HG02973 (cell line): Measurements from ENCODE around the gene PTPRF.
"Not testable (repeated sequence)": the region's sequence is repeated elsewhere in the genome, so short reads cannot be mapped to it uniquely, and the experiment has no call there.

ENCODE experiments used
- ATAC-seq: cut with Tn5 transposase; IDR thresholded peaks from one replicate; pipeline ENCODE4 v1.9.1; 2021; ENCODE audit warnings: moderate library complexity; ENCODE audit not compliant: unreplicated experiment

PTPRF gene

DNA sequence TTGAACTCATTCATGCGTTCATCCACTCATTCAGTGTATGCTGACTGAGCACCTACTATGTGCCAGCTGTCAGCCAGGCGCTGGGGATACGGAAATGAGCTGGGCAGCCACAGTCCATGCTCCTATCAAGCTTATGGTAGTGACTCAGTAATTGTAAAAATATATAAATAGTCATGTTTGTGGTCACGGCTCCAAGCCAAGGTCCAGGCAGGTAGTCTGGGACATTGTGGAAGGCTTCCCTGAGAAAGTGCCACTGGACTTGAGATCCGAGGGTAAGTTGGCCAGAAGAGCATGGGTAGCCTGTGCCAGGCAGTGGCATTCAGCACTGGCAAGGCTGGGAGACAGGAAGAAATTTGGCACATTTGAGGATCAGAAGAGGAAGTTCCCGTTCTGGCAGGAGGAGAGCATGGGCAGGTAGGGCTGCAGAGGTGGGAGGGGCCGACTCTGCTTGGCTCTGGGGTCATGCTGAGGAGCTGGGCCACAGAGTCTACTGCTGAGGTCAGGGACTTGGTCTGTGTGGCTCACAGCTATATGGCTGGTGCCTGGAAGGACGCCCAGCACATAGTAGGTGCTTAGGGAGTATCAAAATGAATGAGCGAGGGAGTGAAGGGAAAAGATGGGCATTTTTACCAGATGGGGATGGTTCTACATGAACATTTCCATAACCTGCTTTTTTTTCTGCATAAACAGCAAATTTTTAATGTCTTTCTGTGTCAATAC is 6.9 kb downstream of the PTPRF start:
- ATAC-seq, result no peak

DNA sequence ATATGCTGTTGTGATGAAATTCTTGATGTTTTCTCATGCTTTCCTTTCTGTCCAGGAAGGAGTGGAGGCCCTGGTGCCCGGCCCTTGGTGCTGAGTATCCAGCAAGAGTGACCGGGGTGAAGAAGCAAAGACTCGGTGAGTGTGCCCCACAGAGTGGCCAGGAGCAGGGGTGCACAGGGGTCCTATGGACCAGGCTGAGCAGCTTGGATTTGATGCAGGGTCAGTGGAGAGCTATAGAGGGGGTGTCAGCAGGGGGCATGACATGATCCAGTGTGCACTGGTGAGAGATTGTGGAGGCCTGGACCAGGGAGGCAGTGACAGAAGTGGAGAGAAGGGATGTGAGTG is 7.4 kb downstream of the PTPRF start:
- ATAC-seq, result no peak

GRCh38 chr1:43538969-43539368 is 8.3 kb downstream of the PTPRF start:
- no peak for ATAC-seq

DNA sequence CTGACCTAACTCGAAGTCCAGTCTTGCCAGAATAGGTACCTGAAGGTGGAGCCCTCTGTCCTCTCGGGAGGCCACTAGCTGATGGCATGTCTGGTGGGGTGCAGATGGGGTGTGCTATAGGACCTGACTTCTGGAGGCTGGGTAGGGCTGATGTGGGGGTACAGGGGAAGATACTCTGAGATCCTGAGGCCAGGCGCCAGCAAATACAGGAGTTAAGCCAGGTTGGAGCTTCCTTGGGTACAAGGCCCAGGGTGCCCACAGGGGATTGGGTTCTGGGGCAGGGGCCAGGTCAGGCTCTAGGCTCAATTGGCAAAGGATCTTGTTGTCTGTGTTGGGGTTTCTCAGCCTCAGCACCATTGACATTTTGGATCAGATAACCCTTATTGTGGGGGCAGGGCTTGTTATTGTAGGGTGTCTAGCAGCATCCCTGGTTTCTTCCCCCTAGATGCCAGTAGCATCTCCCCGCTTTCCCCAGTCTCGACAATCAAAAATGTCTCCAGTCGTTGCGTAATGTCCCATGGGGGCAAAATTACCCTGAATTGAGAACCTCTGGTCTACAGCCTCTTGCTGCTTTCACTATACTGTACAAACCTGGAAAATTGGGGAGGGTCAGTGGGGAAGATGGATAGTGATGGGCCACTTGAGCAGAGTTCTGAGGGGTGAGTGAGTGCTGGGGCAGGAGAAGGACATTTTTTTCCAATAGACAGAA is 9.2 kb downstream of the PTPRF start:
- ATAC-seq, result no peak

DNA sequence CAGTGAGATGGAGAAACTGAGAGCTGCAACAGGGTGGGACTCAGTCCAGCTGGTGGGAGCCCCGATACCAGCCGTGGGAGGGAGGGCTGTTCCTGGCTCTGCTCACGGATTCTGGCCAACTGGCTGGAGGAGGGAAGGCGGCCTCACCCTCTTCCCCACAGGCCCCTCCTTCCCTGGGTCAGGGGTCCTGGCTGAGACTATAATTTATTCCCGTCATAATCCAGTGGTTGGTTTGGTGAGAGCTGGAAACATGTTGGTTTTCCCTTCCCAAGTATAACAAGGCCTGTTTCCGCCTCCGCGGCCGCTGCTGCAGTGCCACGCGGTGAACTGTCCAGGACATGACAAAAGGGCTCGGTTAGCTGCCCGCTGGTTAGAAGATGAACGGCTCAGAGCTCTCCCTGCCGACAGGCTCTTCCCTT is 10.0 kb downstream of the PTPRF start:
- no peak for ATAC-seq

- ATAC-seq, result no peak
These were observed 10.5 kb downstream of the PTPRF start for GRCh38 chr1:43541141-43541540.

GRCh38 chr1:43541721-43542401 is 11.2 kb downstream of the PTPRF start:
- ATAC-seq, result no peak

- no peak for ATAC-seq
These were observed 12.1 kb downstream of the PTPRF start for GRCh38 chr1:43542527-43543458.

GRCh38 chr1:43543567-43543966 is 12.9 kb downstream of the PTPRF start:
- no peak for ATAC-seq

GRCh38 chr1:43545339-43545694 is 14.6 kb downstream of the PTPRF start:
- ATAC-seq, result no peak

DNA sequence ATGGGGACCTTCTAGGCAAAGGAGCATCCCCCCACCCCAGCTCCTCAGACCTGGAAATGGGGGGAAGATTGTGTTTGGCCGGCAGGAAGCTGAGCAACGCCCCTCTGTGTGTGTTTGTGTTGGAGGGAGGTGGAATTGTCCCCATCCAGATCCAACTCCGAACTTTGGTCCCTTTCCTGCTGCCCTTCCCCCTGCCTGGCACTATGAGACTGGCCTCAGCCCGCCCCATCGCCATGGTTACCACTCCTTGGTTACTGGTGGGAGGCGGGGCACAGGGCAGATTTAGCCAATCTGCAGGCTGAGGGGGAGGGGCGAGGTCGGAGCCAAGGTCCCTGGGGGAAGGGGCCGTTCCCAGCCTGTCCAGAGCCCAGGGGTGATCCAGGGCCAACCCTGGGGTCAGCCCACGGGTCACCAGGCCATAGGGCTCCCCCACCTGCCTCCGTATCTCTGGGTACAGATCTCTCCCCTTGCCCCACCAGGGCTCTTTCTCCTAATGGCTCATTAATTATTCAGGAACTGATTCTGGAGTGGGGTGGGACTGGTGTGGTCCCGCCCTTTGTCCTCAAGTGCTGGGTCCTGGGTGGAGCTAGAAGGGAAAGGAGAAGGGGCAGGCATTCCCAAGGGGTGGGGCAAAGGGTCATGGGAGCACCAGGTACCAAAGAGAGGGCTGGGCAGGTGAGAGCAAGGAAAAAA is 15.2 kb downstream of the PTPRF start:
- no peak for ATAC-seq

DNA sequence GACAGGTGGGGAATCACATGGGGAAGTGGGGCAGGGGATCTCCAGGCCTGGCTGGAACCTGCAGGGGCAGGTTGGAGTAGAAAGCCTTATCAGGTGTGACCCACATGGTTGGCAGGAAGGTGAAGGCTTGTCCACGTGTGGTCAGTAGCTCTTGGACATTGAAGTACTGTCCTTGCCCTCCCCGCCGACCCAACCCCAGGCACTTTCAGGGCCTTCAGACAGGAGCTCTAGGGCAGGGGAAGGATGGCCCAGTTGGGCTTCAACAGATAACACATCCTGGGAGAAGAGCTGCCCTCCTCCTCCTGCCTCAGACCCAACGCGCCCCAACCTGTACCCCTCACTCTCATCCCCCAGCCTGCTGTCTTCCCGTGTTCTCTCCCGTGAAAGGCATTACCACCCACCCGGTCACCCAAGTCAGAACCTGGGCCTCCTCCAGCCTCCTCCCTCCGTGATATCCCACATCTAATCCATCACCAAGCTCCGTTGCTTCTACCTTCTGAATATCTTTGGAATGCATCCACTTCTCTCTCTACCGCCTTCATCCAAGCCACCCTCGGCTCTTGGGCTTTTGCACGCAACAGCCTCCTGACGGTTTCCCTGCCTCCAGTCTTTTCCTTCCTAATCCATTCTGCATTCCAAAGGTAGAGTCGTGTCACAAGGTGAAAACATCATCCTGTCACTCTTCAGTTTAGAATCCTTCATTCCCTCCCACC is 15.9 kb downstream of the PTPRF start:
- no peak for ATAC-seq

GRCh38 chr1:43547538-43548072 is 16.9 kb downstream of the PTPRF start:
- ATAC-seq, result no peak

DNA sequence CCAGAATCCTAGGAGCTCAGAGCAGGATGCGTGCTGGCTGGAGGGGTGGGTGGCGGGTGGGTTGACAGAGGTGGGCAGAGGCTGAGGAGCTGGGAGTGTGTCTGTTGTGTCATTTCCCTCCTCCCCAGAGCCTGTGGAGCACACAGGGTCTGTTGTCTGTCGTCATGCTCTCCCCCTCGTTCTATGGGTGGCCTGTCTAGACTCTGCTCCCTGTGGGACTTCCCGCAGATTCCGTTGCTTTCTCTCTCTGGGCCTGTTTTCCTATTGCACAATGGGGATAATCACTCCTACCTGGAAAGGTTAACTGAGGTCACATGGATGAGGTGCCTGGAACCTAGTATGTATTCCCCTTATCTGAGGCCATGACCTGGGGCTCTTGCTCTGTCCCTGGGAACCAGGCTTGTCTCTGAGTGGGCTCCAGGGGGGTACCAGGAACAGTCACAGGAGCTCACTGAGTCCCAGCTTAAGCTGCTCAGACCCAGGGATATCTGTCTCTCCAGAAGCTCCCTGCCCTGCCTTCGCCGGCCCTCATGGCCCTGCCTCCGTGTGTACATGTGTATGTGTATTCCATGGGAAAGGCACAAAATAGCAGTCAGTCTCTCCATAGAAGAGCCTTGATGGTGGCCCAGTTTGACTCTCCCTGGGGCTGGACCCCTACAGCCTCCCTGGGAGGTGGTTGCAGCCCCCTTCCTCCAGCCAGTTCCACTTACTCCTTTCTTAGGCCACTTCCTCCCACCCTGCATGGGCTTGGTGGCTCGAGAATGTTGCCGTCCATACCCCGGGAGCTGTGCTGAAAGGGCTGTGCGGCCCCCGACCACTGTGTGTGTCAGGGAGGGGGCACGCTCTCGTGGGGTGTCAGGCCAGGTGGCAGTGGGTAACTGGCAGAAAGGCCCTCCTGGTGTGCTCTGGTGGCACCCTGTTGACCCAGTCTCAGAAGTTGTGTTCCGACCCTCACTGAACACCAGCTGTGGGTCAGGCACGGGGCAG is 17.9 kb downstream of the PTPRF start:
- no peak for ATAC-seq

- ATAC-seq, result not testable (repeated sequence)
These were observed 18.7 kb downstream of the PTPRF start for GRCh38 chr1:43549394-43549793.

GRCh38 chr1:43549921-43550597 is 19.4 kb downstream of the PTPRF start:
- no peak for ATAC-seq

DNA sequence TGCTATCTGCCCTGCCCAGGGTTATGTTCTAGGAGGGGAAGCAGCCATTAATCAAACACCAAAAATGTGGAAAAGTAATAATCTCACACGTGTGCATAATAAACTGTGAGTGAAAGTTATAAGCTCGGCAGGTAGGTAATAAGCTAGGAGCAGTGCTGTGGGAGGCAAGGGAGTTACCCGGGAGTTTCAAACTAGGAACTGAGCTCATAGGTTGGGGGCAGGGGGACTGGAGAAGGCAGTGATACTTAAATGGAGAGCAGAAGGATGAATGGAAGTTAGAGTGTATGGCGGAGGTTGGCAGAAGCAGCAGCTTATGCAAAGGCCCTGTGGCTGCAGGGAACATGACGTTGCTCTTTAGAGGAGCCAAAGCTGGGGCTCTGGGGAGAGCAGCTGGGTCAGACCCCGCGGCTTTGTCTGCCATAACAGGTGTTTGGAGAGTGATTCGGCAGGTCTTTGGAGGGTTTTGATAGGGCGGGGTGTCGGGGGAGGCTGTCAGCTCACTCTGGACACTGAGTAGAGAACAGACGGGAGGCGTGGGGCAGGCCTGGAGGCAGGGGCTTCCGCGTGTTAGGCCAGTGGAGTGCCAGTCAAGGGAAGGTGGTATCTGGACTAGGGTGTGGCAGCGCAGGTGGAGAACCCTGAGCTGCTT is 20.0 kb downstream of the PTPRF start:
- ATAC-seq, result no peak
